ENCODE data around the gene PLA2G6.

DNA sequence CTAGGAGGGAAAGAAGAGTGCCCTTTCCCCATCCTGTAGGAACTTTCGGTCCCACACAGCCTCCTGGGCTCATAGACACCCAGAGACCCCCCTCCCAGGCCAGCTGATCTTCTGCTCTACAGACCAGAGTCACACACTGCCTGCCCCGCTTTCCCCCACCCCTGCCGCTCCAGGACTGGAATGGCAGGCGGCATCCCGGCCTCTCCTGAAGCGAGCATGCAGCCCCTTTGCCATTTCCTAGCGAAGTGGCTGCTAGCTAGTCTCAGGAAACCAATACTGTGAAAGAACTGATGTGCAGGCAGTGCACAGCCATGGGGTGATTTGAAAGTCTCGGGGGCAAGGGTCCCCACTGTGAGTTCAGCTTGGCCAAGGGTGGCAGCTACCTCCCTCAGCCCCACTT, 116.1 kb downstream of the PLA2G6 start:
- TF ChIP-seq, protein P1, sequence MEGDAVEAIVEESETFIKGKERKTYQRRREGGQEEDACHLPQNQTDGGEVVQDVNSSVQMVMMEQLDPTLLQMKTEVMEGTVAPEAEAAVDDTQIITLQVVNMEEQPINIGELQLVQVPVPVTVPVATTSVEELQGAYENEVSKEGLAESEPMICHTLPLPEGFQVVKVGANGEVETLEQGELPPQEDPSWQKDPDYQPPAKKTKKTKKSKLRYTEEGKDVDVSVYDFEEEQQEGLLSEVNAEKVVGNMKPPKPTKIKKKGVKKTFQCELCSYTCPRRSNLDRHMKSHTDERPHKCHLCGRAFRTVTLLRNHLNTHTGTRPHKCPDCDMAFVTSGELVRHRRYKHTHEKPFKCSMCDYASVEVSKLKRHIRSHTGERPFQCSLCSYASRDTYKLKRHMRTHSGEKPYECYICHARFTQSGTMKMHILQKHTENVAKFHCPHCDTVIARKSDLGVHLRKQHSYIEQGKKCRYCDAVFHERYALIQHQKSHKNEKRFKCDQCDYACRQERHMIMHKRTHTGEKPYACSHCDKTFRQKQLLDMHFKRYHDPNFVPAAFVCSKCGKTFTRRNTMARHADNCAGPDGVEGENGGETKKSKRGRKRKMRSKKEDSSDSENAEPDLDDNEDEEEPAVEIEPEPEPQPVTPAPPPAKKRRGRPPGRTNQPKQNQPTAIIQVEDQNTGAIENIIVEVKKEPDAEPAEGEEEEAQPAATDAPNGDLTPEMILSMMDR (conservative IDR thresholded peaks at IDR 0.05; ENCODE audit: low read length) = no peak
- no peak for TF ChIP-seq EZH2phosphoT487 (IDR thresholded peaks at IDR 0.05; ENCODE audit: borderline replicate concordance, low read depth, low read length)

Measured in OCI-LY7 (cell line).